ENCODE data around the gene MYOCOS.

The MYOCOS gene

DNA sequence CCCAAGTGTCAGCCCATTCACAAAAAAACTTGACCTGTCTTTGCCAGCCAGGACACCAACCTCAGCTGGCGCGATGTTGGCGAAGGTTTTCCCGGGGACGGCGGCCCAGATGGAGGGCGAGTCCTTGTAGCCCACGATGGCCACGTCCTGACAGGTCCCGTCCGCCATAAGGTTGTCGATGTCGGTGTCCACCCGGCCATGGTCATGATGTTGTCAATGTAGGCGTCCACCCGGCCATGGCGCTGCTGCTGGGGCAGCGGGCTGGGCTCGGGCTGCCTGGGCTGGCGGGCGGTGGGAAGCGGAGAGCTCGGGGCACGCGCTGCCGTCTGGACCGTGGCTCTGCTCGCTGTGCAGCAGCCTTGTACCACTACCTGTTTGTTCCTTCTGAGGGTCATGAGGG, 48.7 kb downstream of the MYOCOS start:
- no peaks in the 10 kb centered on the region for H3K36me3 ChIP-seq
- no peaks in the 10 kb centered on the region for H3K27me3 ChIP-seq
- no peak overlapping the region for H3K4me3 ChIP-seq (ENCODE audit: low read depth in 1 of 2, low read length in 1 of 2)
- H3K9me3 ChIP-seq = no peaks in the 10 kb centered on the region
- TF ChIP-seq, protein P1, sequence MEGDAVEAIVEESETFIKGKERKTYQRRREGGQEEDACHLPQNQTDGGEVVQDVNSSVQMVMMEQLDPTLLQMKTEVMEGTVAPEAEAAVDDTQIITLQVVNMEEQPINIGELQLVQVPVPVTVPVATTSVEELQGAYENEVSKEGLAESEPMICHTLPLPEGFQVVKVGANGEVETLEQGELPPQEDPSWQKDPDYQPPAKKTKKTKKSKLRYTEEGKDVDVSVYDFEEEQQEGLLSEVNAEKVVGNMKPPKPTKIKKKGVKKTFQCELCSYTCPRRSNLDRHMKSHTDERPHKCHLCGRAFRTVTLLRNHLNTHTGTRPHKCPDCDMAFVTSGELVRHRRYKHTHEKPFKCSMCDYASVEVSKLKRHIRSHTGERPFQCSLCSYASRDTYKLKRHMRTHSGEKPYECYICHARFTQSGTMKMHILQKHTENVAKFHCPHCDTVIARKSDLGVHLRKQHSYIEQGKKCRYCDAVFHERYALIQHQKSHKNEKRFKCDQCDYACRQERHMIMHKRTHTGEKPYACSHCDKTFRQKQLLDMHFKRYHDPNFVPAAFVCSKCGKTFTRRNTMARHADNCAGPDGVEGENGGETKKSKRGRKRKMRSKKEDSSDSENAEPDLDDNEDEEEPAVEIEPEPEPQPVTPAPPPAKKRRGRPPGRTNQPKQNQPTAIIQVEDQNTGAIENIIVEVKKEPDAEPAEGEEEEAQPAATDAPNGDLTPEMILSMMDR (IDR thresholded peaks at IDR 0.05) = no peak
- no peaks in the 10 kb centered on the region for H3K4me1 ChIP-seq (ENCODE audit: control insufficient read depth in 1 of 2, insufficient read depth in 1 of 2, low read depth in 1 of 2, low read length in 1 of 2)
- no peak overlapping the region for H3K27ac ChIP-seq

DNA sequence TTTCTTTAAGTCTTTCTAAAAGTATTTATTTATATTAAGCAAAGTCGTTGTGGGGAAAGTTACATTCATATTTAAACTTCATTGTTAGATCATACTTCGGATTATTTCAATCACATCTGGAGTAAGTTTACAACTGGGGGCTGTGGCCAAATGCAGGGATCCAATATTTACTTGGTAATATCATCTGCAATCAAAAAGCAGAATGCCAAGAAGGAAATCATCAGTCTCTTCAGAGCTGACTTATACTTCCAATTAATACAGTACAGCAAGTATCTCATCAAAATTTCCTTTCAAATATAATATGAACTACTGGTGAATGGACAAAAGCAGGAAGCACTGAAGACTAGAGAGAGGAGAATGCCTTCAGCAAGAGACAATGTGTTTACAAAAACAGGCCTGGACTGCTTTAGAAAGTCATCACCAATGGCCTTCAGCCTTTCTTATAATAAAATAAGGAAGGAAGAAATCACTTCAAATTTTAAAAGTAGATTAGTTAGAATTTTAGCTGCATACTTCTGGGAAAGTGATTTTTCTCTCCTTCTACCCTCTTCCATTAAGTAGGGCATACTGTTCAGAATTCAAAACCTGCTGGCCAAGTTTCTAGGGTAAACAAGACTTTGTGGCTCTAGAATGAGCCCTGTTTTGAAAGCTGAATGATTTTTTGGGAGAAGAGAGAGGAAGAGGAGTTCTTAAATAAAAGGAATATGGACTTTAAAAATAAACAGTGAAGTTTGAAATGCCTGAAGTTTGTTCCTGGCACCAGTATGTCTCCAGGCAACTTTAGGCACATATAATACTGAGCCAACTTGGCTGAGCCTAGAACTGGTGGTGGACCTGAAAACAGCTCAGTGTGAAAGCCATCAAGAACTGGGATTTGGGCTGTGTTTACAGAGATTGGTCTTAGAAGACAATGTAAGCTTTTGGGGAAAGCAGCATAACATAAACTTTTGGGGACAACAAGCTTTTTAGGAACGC, 52.7 kb downstream of the MYOCOS start:
- no peaks in the 10 kb centered on the region for H3K36me3 ChIP-seq
- H3K27ac ChIP-seq = no peak overlapping the region
- H3K27me3 ChIP-seq = no peaks in the 10 kb centered on the region
- TF ChIP-seq, protein P1 (IDR thresholded peaks at IDR 0.05) = no peak
- no peak overlapping the region for H3K4me3 ChIP-seq (ENCODE audit: low read depth in 1 of 2, low read length in 1 of 2)
- no peaks in the 10 kb centered on the region for H3K4me1 ChIP-seq (ENCODE audit: control insufficient read depth in 1 of 2, insufficient read depth in 1 of 2, low read depth in 1 of 2, low read length in 1 of 2)
- no peaks in the 10 kb centered on the region for H3K9me3 ChIP-seq

Measured in neutrophil (primary cell).